ENCODE data around the gene ABCA7.

DNA sequence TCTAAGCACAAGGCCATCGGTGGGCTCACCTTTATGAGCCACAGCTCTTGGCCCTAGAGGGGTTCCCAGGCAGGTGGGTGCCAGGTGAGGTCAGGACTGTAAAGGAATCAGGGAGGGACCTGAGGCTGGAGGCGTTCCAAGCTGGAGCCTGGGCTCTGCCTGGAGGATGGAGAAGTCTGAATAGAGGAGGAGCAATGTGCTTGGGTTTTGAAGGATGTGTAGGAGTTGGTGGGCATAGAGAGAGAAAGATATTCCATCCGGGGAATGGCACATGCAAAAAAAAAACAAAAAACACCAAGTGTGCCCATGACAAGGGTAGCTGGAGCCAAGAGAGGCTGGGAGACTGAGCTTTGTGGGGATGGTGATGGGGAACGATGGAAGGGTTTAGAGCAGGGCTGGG, 37.3 kb upstream of the ABCA7 start:
- TF ChIP-seq CTCF (IDR thresholded peaks at IDR 0.05) (no peak), POLR2A (IDR thresholded peaks at IDR 0.05) (no peak)

All from uterus (tissue), 2 donors.